HCT116 (cell line): Measurements from ENCODE around the gene SYNJ1. TPM values are rescaled to one million over a fixed set of nuclear protein-coding genes. Genes with fewer than 3 reads are reported as not detected.

ENCODE experiments used
- ATAC-seq: fragments of 200-7000 bp; cut with Tn5 transposase; 2 replicates; pipeline ENCODE4 v1.9.1; 2020; ENCODE audit warnings: mild to moderate bottlenecking, moderate library complexity
- BruUV-seq: library from RNA; stranded (reverse); fragments of 400-500 nt; replicated peaks from 2 replicates; lab custom pipeline; 2021; lab: Mats Ljungman, UMichigan
- CTCF ChIA-PET: fragments of 300-600 bp; sonication (Branson Sonifier 250); formaldehyde crosslinking; loops from one replicate; lab custom pipeline; 2021; ENCODE audit warnings: antibody characterized with exemption; lab: Charles Lee
- POLR2A ChIA-PET: fragments of 300-600, 350-600 bp; sonication (Branson Sonifier 250); formaldehyde crosslinking; loops from one replicate; lab custom pipeline; 2021; ENCODE audit warnings: antibody characterized with exemption; lab: Charles Lee
- RAD21 ChIA-PET, 2 experiments: fragments of 300-600 bp; sonication (Branson Sonifier 250); formaldehyde crosslinking; loops; one replicate each; lab custom pipeline; 2023; ENCODE audit warnings: low total read pairs in 2 of 2; ENCODE audit not compliant: uncharacterized antibody in 2 of 2, unreplicated experiment in 2 of 2, low non-redundant PET in 1 of 2; lab: Charles Lee
- DNase-seq: peaks from one replicate; pipeline ENCODE4 v3.0.0-alpha.2; 2010; ENCODE audit warnings: low read depth, low spot score
- H2AFZ ChIP-seq: fragments of 200-600 bp; shearing (Covaris generic), sonication (generic); 2 replicates; pipeline ENCODE4 v1.6.1; 2017; ENCODE audit warnings: low read depth, mixed run types, mixed read lengths, antibody characterized with exemption, low read length; ENCODE audit not compliant: poor library complexity, severe bottlenecking
- H3K27ac ChIP-seq: 2 replicates; pipeline ENCODE4 v1.5.1; 2012; ENCODE audit warnings: low read depth, low read length
- H3K27me3 ChIP-seq: fragments of 200-600 bp; sonication (generic); 2 replicates; pipeline ENCODE4 v1.6.1; 2016; ENCODE audit warnings: mixed run types, low read length, mixed read lengths; ENCODE audit not compliant: insufficient read depth
- H3K36me3 ChIP-seq, 2 experiments: fragments of 200-500 bp in 1 of 2; fragments of 200-600 bp in 1 of 2; sonication (Bioruptor generic) in 1 of 2; sonication (generic) in 1 of 2; 2 replicates each; pipeline versions ENCODE4 v1.5.1 to v1.6.1; 2014 to 2016; ENCODE audit warnings: low read length in 2 of 2, inconsistent platforms in 1 of 2, mixed read lengths in 1 of 2, mixed run types in 1 of 2; ENCODE audit not compliant: insufficient read depth in 2 of 2, control insufficient read depth in 1 of 2
- H3K4me1 ChIP-seq, 2 experiments: fragments of 200-600 bp in 1 of 2; sonication (generic) in 1 of 2; 2 replicates each; pipeline versions ENCODE4 v1.5.1 to v1.6.1; 2012 to 2017; ENCODE audit warnings: low read length in 2 of 2, inconsistent platforms in 1 of 2, mild to moderate bottlenecking in 1 of 2, mixed read lengths in 1 of 2, mixed run types in 1 of 2, moderate library complexity in 1 of 2; ENCODE audit not compliant: insufficient read depth in 2 of 2, control insufficient read depth in 1 of 2
- H3K4me2 ChIP-seq: fragments of 200-600 bp; sonication (generic); 2 replicates; pipeline ENCODE4 v1.6.1; 2017; ENCODE audit warnings: mixed run types, low read length, mixed read lengths
- H3K4me3 ChIP-seq, 2 experiments: fragments of 200-600 bp in 1 of 2; sonication (generic) in 1 of 2; replicated peaks in 1 of 2; 2 replicates each; pipeline ENCODE4 v1.5.1; 2011 to 2016; ENCODE audit warnings: low read length in 2 of 2, control low read depth in 1 of 2, low read depth in 1 of 2, mild to moderate bottlenecking in 1 of 2, mixed read lengths in 1 of 2, mixed run types in 1 of 2
- H3K79me2 ChIP-seq: fragments of 200-600 bp; sonication (generic); 2 replicates; pipeline ENCODE4 v1.6.1; 2017; ENCODE audit warnings: mild to moderate bottlenecking, mixed run types, low read length, moderate library complexity, mixed read lengths; ENCODE audit not compliant: insufficient read depth
- H3K9ac ChIP-seq: fragments of 200-600 bp; sonication (generic); 2 replicates; pipeline ENCODE4 v1.6.1; 2016; ENCODE audit warnings: low read length, mixed read lengths
- H3K9me2 ChIP-seq: fragments of 200-600 bp; sonication (generic), shearing (Covaris generic); 2 replicates; pipeline ENCODE4 v1.6.1; 2017; ENCODE audit warnings: mixed run types, mild to moderate bottlenecking, moderate library complexity; ENCODE audit not compliant: insufficient read depth
- H3K9me3 ChIP-seq, 2 experiments: fragments of 200-500 bp in 1 of 2; fragments of 200-600 bp in 1 of 2; sonication (Bioruptor generic) in 1 of 2; sonication (generic) in 1 of 2; 2 replicates each; pipeline ENCODE4 v1.6.1; 2014 to 2017; ENCODE audit warnings: low read length in 2 of 2, mixed read lengths in 2 of 2, inconsistent platforms in 1 of 2, low read depth in 1 of 2, mild to moderate bottlenecking in 1 of 2, mixed run types in 1 of 2, moderate library complexity in 1 of 2; ENCODE audit not compliant: control insufficient read depth in 1 of 2, insufficient read depth in 1 of 2
- H4K20me1 ChIP-seq: fragments of 200-600 bp; sonication (generic), shearing (Covaris generic); 2 replicates; pipeline ENCODE4 v1.6.1; 2017; ENCODE audit warnings: mixed run types, mild to moderate bottlenecking, moderate library complexity; ENCODE audit not compliant: insufficient read depth
- EZH2 ChIP-seq: fragments of 200-600 bp; sonication (generic); IDR thresholded peaks from 2 replicates; pipeline ENCODE4 v1.6.1; 2017; ENCODE audit warnings: antibody characterized with exemption, mixed run types
- JUND ChIP-seq: IDR thresholded peaks from 2 replicates; pipeline ENCODE4 v1.6.1; 2012
- POLR2A ChIP-seq: IDR thresholded peaks from 2 replicates; pipeline ENCODE4 v1.7.0; 2011; ENCODE audit warnings: borderline replicate concordance; ENCODE audit not compliant: insufficient read depth, insufficient read length; ENCODE audit errors: extremely low read depth
- POLR2AphosphoS5 ChIP-seq: IDR thresholded peaks from 2 replicates; pipeline ENCODE4 v1.6.1; 2011; ENCODE audit warnings: mild to moderate bottlenecking, low read depth, low read length, moderate library complexity
- SP1 ChIP-seq: IDR thresholded peaks from 2 replicates; pipeline ENCODE4 v1.6.1; 2012; ENCODE audit warnings: low read depth
- TCF7L2 ChIP-seq: IDR thresholded peaks from 2 replicates; pipeline ENCODE4 v1.7.0; 2011; ENCODE audit warnings: borderline replicate concordance, inconsistent platforms; ENCODE audit not compliant: insufficient read depth, insufficient read length; ENCODE audit errors: extremely low read depth
- YY1 ChIP-seq: IDR thresholded peaks from 2 replicates; pipeline ENCODE4 v1.6.1; 2011; ENCODE audit warnings: low read length, low read depth, moderate library complexity, mild to moderate bottlenecking; ENCODE audit not compliant: insufficient replicate concordance; ENCODE audit errors: extremely low read depth
- ZFX ChIP-seq: fragments of 450-650 bp; IDR thresholded peaks from 2 replicates; pipeline ENCODE4 v1.6.1; 2017
- intact Hi-C: fragments of 100-400 bp; cut with micrococcal nuclease; formaldehyde crosslinking; loops from 2 replicates; pipeline ENCODE4 v1.10.0; 2022
- total RNA-seq: library from RNA; stranded (reverse); gene quantifications from one replicate; pipeline ENCODE4 v1.2.1, GENCODE V29; 2021; ENCODE audit not compliant: unreplicated experiment
- TF ChIP-seq, protein P1 (sequence below): IDR thresholded peaks from 2 replicates; pipeline ENCODE4 v1.6.1; 2011; ENCODE audit warnings: mild to moderate bottlenecking, low read length, moderate library complexity; ENCODE audit not compliant: insufficient replicate concordance; ENCODE audit errors: extremely low read depth
- TF ChIP-seq, protein P2 (sequence below): IDR thresholded peaks from 2 replicates; pipeline ENCODE4 v1.6.1; 2012

Gene SYNJ1
- total RNA-seq, 1 experiment from 2014 or later: 7.2 TPM

DNA sequence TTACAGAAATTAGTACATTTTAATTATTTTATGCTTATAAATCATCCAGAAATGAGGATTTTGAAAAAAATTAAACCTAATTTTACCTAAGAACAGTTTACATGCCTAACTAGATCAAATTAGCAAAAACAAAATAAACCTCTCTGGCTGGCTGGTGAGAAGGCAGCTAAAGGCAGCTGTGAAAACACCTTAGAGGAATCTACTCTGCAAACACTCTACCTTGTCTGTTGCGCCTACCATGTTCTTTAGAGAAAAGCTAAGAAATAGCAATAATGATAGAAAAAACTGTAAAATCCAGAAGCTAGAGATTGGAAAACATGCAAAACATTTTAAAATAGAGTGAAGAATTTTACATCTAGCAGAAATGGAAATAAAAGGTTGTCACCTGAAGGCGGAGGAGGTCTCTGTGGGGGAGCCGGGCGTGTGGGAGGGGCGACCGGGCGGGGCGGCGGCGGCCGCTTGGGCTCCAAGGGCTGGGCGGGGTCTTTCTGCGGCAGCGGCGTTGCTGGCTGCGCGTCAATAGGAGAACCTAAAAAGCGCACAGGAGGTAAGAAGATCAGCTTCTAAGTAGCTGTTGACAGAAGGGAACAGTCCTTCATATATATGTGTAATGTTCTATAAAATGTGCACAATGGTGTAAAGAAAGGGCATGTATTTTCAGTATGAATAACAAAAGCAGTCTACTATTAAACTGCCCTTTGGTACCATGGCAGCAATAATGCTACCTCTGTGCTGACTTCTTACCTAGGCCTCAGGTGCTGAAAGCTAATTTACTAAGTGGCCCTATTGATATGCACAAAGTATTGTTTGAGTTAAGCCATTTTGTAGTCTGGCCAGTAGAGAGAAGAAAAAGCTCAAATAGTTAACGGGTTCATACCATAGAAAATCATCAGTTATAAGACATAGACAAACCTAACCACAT, 82.3 kb downstream of the SYNJ1 start:
- Histone ChIP-seq H2AFZ (no peak overlapping the region), H3K27me3 (no peaks in the 10 kb centered on the region), H3K9me2 (no peaks in the 10 kb centered on the region), H3K4me1 (no peaks in the 10 kb centered on the region), H3K4me2 (no peak overlapping the region)
- ATAC-seq: no peak
- RAD21 ChIA-PET: no interaction called here
- TF ChIP-seq SP1 (no peak), JUND (no peak), TCF7L2 (no peak), ZFX (no peak), EZH2 (no peak), YY1 (no peak), POLR2AphosphoS5 (no peak), POLR2A (no peak)
- TF ChIP-seq, protein P1, sequence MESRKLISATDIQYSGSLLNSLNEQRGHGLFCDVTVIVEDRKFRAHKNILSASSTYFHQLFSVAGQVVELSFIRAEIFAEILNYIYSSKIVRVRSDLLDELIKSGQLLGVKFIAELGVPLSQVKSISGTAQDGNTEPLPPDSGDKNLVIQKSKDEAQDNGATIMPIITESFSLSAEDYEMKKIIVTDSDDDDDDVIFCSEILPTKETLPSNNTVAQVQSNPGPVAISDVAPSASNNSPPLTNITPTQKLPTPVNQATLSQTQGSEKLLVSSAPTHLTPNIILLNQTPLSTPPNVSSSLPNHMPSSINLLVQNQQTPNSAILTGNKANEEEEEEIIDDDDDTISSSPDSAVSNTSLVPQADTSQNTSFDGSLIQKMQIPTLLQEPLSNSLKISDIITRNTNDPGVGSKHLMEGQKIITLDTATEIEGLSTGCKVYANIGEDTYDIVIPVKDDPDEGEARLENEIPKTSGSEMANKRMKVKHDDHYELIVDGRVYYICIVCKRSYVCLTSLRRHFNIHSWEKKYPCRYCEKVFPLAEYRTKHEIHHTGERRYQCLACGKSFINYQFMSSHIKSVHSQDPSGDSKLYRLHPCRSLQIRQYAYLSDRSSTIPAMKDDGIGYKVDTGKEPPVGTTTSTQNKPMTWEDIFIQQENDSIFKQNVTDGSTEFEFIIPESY: no peak
- TF ChIP-seq, protein P2, sequence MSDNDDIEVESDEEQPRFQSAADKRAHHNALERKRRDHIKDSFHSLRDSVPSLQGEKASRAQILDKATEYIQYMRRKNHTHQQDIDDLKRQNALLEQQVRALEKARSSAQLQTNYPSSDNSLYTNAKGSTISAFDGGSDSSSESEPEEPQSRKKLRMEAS: no peak
- TF ChIP-seq, all 23 proteins: peak for 0
- CTCF ChIA-PET: no interaction called here
- Histone ChIP-seq H4K20me1 (no peaks in the 10 kb centered on the region), H3K79me2 (no peaks in the 10 kb centered on the region), H3K27ac (no peak overlapping the region), H3K9ac (no peak overlapping the region), H3K4me3 (no peak overlapping the region), H3K9me3 (no peaks in the 10 kb centered on the region), H3K36me3 (no peaks in the 10 kb centered on the region)
- POLR2A ChIA-PET: no interaction called here
- no peak for DNase-seq
- intact Hi-C loops: no loop called here
- no TSS peak for BruUV-seq
